ENCODE data around the gene MCTP1. TPM values are rescaled to one million over a fixed set of nuclear protein-coding genes. Genes with fewer than 3 reads are reported as not detected.

Gene MCTP1
- total and polyA plus RNA-seq, 9 of the 15 experiments (the other 6 are each of a cell fraction or from before 2014, with no cell fraction given), result 0.04 to 0.93 (median 0.06) TPM; not detected in 4

DNA sequence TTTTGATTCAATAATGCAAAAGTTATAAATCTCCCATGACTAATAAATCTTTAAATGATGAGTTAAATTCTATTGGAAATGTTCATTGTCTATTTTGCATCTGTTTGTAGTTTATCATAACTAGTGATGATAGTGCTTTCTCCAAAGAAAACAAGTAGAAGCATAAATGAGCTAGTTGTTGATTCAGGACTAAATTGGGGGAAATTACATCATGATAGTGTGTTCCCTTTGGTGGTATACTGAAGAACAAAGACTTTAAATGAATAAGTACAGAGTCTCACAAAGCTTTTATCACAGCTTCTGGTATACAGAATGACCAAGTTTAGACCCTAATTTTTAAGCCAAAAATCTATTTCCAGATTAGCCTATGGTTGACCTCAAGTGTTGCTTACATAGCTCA is 173.8 kb downstream of the MCTP1 start:
- CTCF ChIA-PET (ENCODE audit: low intra/inter-chr PET ratio), result no interaction called here
- intact Hi-C loops (cut with micrococcal nuclease), result no loop called here

DNA sequence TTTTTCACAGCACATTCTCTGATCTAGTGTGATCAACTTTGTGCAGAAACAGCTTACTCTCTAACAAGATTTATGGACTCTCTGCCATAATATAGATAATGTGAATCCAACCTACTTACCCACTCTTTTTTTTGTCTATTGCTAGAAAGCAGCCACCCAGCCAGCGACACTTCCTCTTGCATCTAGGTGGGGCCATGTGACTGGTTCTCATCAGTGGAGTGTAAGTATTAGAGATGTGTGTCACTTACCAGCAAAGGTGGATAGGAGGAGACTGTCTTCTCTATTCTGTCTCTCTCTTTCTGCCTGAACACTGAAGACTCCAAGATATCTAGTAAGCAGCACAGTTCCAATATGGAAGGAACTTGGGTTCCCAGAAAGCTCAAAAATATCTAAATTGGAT is 174.8 kb downstream of the MCTP1 start:
- no TSS peak for BruUV-seq (replicated peaks)
- POLR2A ChIA-PET, result no interaction called here
- TF ChIP-seq, protein P1, sequence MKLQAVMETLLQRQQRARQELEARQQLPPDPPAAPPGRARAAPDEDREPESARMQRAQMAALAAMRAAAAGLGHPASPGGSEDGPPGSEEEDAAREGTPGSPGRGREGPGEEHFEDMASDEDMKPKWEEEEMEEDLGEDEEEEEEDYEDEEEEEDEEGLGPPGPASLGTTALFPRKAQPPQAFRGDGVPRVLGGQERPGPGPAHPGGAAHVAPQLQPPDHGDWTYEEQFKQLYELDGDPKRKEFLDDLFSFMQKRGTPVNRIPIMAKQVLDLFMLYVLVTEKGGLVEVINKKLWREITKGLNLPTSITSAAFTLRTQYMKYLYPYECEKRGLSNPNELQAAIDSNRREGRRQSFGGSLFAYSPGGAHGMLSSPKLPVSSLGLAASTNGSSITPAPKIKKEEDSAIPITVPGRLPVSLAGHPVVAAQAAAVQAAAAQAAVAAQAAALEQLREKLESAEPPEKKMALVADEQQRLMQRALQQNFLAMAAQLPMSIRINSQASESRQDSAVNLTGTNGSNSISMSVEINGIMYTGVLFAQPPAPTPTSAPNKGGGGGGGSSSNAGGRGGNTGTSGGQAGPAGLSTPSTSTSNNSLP (IDR thresholded peaks at IDR 0.05; ENCODE audit: borderline replicate concordance, low read depth, low read length), result no peak
- TF ChIP-seq RBM39 (optimal IDR thresholded peaks at IDR 0.05; ENCODE audit: low read depth, low read length), result no peak
- TF ChIP-seq, protein P2, sequence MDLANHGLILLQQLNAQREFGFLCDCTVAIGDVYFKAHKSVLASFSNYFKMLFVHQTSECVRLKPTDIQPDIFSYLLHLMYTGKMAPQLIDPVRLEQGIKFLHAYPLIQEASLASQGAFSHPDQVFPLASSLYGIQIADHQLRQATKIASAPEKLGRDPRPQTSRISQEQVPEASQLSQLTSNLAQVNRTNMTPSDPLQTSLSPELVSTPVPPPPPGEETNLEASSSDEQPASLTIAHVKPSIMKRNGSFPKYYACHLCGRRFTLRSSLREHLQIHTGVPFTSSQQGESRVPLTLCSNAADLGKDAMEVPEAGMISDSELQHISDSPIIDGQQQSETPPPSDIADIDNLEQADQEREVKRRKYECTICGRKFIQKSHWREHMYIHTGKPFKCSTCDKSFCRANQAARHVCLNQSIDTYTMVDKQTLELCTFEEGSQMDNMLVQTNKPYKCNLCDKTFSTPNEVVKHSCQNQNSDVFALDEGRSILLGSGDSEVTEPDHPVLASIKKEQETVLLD (IDR thresholded peaks at IDR 0.05), result no peak
- TF ChIP-seq, protein P3, sequence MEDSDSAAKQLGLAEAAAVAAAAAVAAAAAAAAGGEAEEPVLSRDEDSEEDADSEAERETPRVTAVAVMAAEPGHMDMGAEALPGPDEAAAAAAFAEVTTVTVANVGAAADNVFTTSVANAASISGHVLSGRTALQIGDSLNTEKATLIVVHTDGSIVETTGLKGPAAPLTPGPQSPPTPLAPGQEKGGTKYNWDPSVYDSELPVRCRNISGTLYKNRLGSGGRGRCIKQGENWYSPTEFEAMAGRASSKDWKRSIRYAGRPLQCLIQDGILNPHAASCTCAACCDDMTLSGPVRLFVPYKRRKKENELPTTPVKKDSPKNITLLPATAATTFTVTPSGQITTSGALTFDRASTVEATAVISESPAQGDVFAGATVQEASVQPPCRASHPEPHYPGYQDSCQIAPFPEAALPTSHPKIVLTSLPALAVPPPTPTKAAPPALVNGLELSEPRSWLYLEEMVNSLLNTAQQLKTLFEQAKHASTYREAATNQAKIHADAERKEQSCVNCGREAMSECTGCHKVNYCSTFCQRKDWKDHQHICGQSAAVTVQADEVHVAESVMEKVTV (CRISPR knock-in tag; IDR thresholded peaks at IDR 0.05), result no peak
- no peak for TF ChIP-seq MEF2D (tag; conservative IDR thresholded peaks at IDR 0.05; ENCODE audit: low read depth)
- no peak for TF ChIP-seq ZFX (CRISPR knock-in tag; IDR thresholded peaks at IDR 0.05)
- no peak for TF ChIP-seq MCM7 (IDR thresholded peaks at IDR 0.05)

More for the DNA sequence above, 173.8 kb downstream of the MCTP1 start:
- Histone ChIP-seq H4K20me1 (replicated peaks; ENCODE audit: control insufficient read depth, insufficient read depth, low read length) (no peaks in the 10 kb centered on the region), H3K27ac (ENCODE audit: extremely low read depth, low read depth, low read length) (no peak overlapping the region), H2AFZ (ENCODE audit: low read depth, low read length) (no peak overlapping the region), H3K36me3 (ENCODE audit: control insufficient read depth, insufficient read depth, low read length) (no peaks in the 10 kb centered on the region), H3K4me2 (ENCODE audit: insufficient read depth, low read length) (no peak overlapping the region), H3K4me3 (no peak overlapping the region), H3K9me3 (replicated peaks; ENCODE audit: control insufficient read depth, insufficient read depth, low read depth, low read length) (no peaks in the 10 kb centered on the region), H3K9ac (ENCODE audit: insufficient read depth in 1 of 2, low read depth in 2 of 2, low read length in 2 of 2) (no peak overlapping the region), H3K9me1 (ENCODE audit: control insufficient read depth, insufficient read depth, low read length) (no peaks in the 10 kb centered on the region), H3K79me2 (ENCODE audit: control insufficient read depth, insufficient read depth, low read length) (no peaks in the 10 kb centered on the region), H3K4me1 (replicated peaks in 1 of 2; ENCODE audit: control insufficient read depth in 2 of 2, insufficient read depth in 2 of 2, low read length in 2 of 2) (no peaks in the 10 kb centered on the region), H3K27me3 (ENCODE audit: control insufficient read depth in 2 of 2, insufficient read depth in 2 of 2, low read length in 2 of 2) (no peaks in the 10 kb centered on the region)
- BruUV-seq (replicated peaks), result no TSS peak
- ATAC-seq, result no peak
- FAIRE-seq, result no peak
- in situ Hi-C loops (cut with MboI), result no loop called here
- no peak for DNase-seq (ENCODE audit: extremely low read depth in 1 of 4, low spot score in 3 of 4)
- TF ChIP-seq ATF7 (IDR thresholded peaks at IDR 0.05) (no peak), TAL1 (IDR thresholded peaks at IDR 0.05) (no peak), KAT7 (CRISPR knock-in tag; IDR thresholded peaks at IDR 0.05; ENCODE audit: borderline replicate concordance) (no peak), ZNF165 (CRISPR knock-in tag; IDR thresholded peaks at IDR 0.05; ENCODE audit: borderline replicate concordance) (no peak), HNRNPH1 (optimal IDR thresholded peaks at IDR 0.05; ENCODE audit: low read depth, low read length) (no peak)
- TF ChIP-seq, protein P4, sequence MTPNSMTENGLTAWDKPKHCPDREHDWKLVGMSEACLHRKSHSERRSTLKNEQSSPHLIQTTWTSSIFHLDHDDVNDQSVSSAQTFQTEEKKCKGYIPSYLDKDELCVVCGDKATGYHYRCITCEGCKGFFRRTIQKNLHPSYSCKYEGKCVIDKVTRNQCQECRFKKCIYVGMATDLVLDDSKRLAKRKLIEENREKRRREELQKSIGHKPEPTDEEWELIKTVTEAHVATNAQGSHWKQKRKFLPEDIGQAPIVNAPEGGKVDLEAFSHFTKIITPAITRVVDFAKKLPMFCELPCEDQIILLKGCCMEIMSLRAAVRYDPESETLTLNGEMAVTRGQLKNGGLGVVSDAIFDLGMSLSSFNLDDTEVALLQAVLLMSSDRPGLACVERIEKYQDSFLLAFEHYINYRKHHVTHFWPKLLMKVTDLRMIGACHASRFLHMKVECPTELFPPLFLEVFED (CRISPR knock-in tag; conservative IDR thresholded peaks at IDR 0.05), result no peak
- POLR2A ChIA-PET, result no interaction called here

More for the DNA sequence above, 174.8 kb downstream of the MCTP1 start:
- Histone ChIP-seq H3K4me2 (ENCODE audit: insufficient read depth, low read length) (no peak overlapping the region), H3K36me3 (ENCODE audit: control insufficient read depth, insufficient read depth, low read length) (no peaks in the 10 kb centered on the region), H3K9me1 (ENCODE audit: control insufficient read depth, insufficient read depth, low read length) (no peaks in the 10 kb centered on the region), H3K4me1 (replicated peaks in 1 of 2; ENCODE audit: control insufficient read depth in 2 of 2, insufficient read depth in 2 of 2, low read length in 2 of 2) (no peaks in the 10 kb centered on the region), H4K20me1 (replicated peaks; ENCODE audit: control insufficient read depth, insufficient read depth, low read length) (no peaks in the 10 kb centered on the region), H3K4me3 (no peak overlapping the region), H3K27ac (ENCODE audit: extremely low read depth, low read depth, low read length) (no peak overlapping the region), H3K9me3 (replicated peaks; ENCODE audit: control insufficient read depth, insufficient read depth, low read depth, low read length) (no peaks in the 10 kb centered on the region), H3K9ac (ENCODE audit: insufficient read depth in 1 of 2, low read depth in 2 of 2, low read length in 2 of 2) (no peak overlapping the region), H3K79me2 (ENCODE audit: control insufficient read depth, insufficient read depth, low read length) (no peaks in the 10 kb centered on the region), H3K27me3 (ENCODE audit: control insufficient read depth in 2 of 2, insufficient read depth in 2 of 2, low read length in 2 of 2) (no peaks in the 10 kb centered on the region), H2AFZ (ENCODE audit: low read depth, low read length) (no peak overlapping the region)
- ATAC-seq, result no peak
- CTCF ChIA-PET (ENCODE audit: low intra/inter-chr PET ratio), result no interaction called here
- WGBS (ENCODE audit: insufficient coverage, low coverage, missing lambda C conversion rate), result 0% methylated on average over 1 of the region's 1 CpG
- FAIRE-seq, result no peak
- in situ Hi-C loops (cut with MboI), result no loop called here
- intact Hi-C loops (cut with micrococcal nuclease), result no loop called here
- DNase-seq (ENCODE audit: extremely low read depth in 1 of 4, low spot score in 3 of 4), result no peak
